Activated CD4-positive, alpha-beta T cell treated with anti-CD3 and anti-CD28 coated beads, Interleukin-2, amount 10 ng/mL, durations not matched to agents 7 days and 5 days (primary cell): ENCODE measurements around the gene UBR4. TPM values are rescaled to one million over a fixed set of nuclear protein-coding genes. Genes with fewer than 3 reads are reported as not detected.

ENCODE experiments used
- CTCF ChIA-PET: fragments of 350-600 bp; sonication (Branson Sonifier 250); formaldehyde crosslinking; loops from one replicate; lab custom pipeline; 2021; ENCODE audit warnings: antibody characterized with exemption; lab: Charles Lee
- POLR2A ChIA-PET: fragments of 350-600 bp; sonication (Branson Sonifier 250); formaldehyde crosslinking; loops from one replicate; lab custom pipeline; 2021; ENCODE audit warnings: antibody characterized with exemption; lab: Charles Lee
- DNase-seq: peaks from one replicate; pipeline ENCODE4 v3.0.0-alpha.2; 2020
- H3K27ac Mint-ChIP-seq: one replicate; pipeline ENCODE4 v1.8.0; 2021; ENCODE audit warnings: mild to moderate bottlenecking, moderate library complexity, mixed read lengths
- H3K27me3 Mint-ChIP-seq: one replicate; pipeline ENCODE4 v1.8.0; 2021; ENCODE audit warnings: mixed read lengths
- H3K36me3 Mint-ChIP-seq: one replicate; pipeline ENCODE4 v1.8.0; 2021; ENCODE audit warnings: low read depth, mixed read lengths
- H3K4me1 Mint-ChIP-seq: one replicate; pipeline ENCODE4 v1.8.0; 2021; ENCODE audit warnings: mixed read lengths
- H3K4me3 Mint-ChIP-seq: one replicate; pipeline ENCODE4 v1.8.0; 2021; ENCODE audit warnings: mild to moderate bottlenecking, moderate library complexity, mixed read lengths
- H3K9me3 Mint-ChIP-seq: one replicate; pipeline ENCODE4 v1.8.0; 2021; ENCODE audit warnings: mixed read lengths
- total RNA-seq, 2 experiments: library from RNA; stranded (reverse); gene quantifications; one replicate each; pipeline ENCODE4 v1.2.3, GENCODE V29; 2021

The UBR4 gene
- total RNA-seq, 2 experiments from 2014 or later: 116 to 125 TPM

- Mint-ChIP-seq H3K27me3 (peaks cover 15% of the 10 kb centered on the region), H3K27ac (no peak overlapping the region), H3K4me3 (no peak overlapping the region), H3K9me3 (no peaks in the 10 kb centered on the region), H3K4me1 (no peaks in the 10 kb centered on the region), H3K36me3 (no peaks in the 10 kb centered on the region)
- DNase-seq: no peak
- ChIA-PET CTCF (no interaction called here), POLR2A (no interaction called here)
These were observed 173.8 kb downstream of the UBR4 start for GRCh38 chr1:19036041-19036812.

GRCh38 chr1:19035377-19036040, 174.6 kb downstream of the UBR4 start:
- POLR2A ChIA-PET: no interaction called here
- DNase-seq: no peak
- CTCF ChIA-PET: no interaction called here
- no peaks in the 10 kb centered on the region for H3K9me3 Mint-ChIP-seq
- H3K4me3 Mint-ChIP-seq: no peak overlapping the region
- no peak overlapping the region for H3K27ac Mint-ChIP-seq
- peaks cover 13% of the 10 kb centered on the region for H3K27me3 Mint-ChIP-seq
- no peaks in the 10 kb centered on the region for H3K36me3 Mint-ChIP-seq
- H3K4me1 Mint-ChIP-seq: no peaks in the 10 kb centered on the region

- ChIA-PET POLR2A (no interaction called here), CTCF (no interaction called here)
- H3K27me3 Mint-ChIP-seq: peaks cover 7% of the 10 kb centered on the region
- H3K4me1 Mint-ChIP-seq: no peaks in the 10 kb centered on the region
- no peak overlapping the region for H3K27ac Mint-ChIP-seq
- no peaks in the 10 kb centered on the region for H3K36me3 Mint-ChIP-seq
- H3K4me3 Mint-ChIP-seq: no peak overlapping the region
- H3K9me3 Mint-ChIP-seq: no peaks in the 10 kb centered on the region
- no peak for DNase-seq
These were observed 175.3 kb downstream of the UBR4 start for GRCh38 chr1:19034721-19035120.

- Mint-ChIP-seq H3K4me3 (no peak overlapping the region), H3K36me3 (no peaks in the 10 kb centered on the region), H3K9me3 (no peaks in the 10 kb centered on the region), H3K4me1 (no peaks in the 10 kb centered on the region), H3K27me3 (peaks cover 4% of the 10 kb centered on the region), H3K27ac (no peak overlapping the region)
- CTCF ChIA-PET: no interaction called here
- DNase-seq: no peak
- POLR2A ChIA-PET: no interaction called here
These were observed 176.0 kb downstream of the UBR4 start for GRCh38 chr1:19033926-19034680.

GRCh38 chr1:19033515-19033839, 176.6 kb downstream of the UBR4 start:
- DNase-seq: no peak
- Mint-ChIP-seq H3K9me3 (no peaks in the 10 kb centered on the region), H3K4me3 (no peak overlapping the region), H3K36me3 (no peaks in the 10 kb centered on the region), H3K27me3 (peaks cover 6% of the 10 kb centered on the region), H3K4me1 (no peaks in the 10 kb centered on the region), H3K27ac (no peak overlapping the region)
- POLR2A ChIA-PET: no interaction called here
- CTCF ChIA-PET: no interaction called here

- Mint-ChIP-seq H3K36me3 (no peaks in the 10 kb centered on the region), H3K27me3 (peaks cover 7% of the 10 kb centered on the region), H3K4me1 (peaks cover 1% of the 10 kb centered on the region), H3K9me3 (no peaks in the 10 kb centered on the region), H3K4me3 (no peak overlapping the region), H3K27ac (no peak overlapping the region)
- ChIA-PET POLR2A (no interaction called here), CTCF (no interaction called here)
- DNase-seq: no peak
These were observed 177.2 kb downstream of the UBR4 start for GRCh38 chr1:19032701-19033514.

GRCh38 chr1:19032413-19032695, 177.7 kb downstream of the UBR4 start:
- DNase-seq: no peak
- Mint-ChIP-seq H3K27ac (no peak overlapping the region), H3K9me3 (no peaks in the 10 kb centered on the region), H3K27me3 (peaks cover 7% of the 10 kb centered on the region), H3K4me3 (no peak overlapping the region), H3K4me1 (peaks cover 3% of the 10 kb centered on the region), H3K36me3 (no peaks in the 10 kb centered on the region)
- ChIA-PET CTCF (no interaction called here), POLR2A (no interaction called here)

- POLR2A ChIA-PET: no interaction called here
- Mint-ChIP-seq H3K4me1 (peaks cover 3% of the 10 kb centered on the region), H3K4me3 (no peak overlapping the region), H3K27me3 (peaks cover 10% of the 10 kb centered on the region), H3K27ac (no peak overlapping the region), H3K9me3 (no peaks in the 10 kb centered on the region), H3K36me3 (no peaks in the 10 kb centered on the region)
- no peak for DNase-seq
- CTCF ChIA-PET: no interaction called here
These were observed 180.6 kb downstream of the UBR4 start for GRCh38 chr1:19029191-19030085.

GRCh38 chr1:19028546-19029129, 181.4 kb downstream of the UBR4 start:
- peaks cover 10% of the 10 kb centered on the region for H3K27me3 Mint-ChIP-seq
- ChIA-PET POLR2A (no interaction called here), CTCF (no interaction called here)
- no peak for DNase-seq
- H3K36me3 Mint-ChIP-seq: no peaks in the 10 kb centered on the region
- peaks cover 3% of the 10 kb centered on the region for H3K4me1 Mint-ChIP-seq
- no peak overlapping the region for H3K27ac Mint-ChIP-seq
- peaks cover 2% of the 10 kb centered on the region for H3K9me3 Mint-ChIP-seq
- H3K4me3 Mint-ChIP-seq: no peak overlapping the region

- H3K4me3 Mint-ChIP-seq: no peak overlapping the region
- peaks cover 10% of the 10 kb centered on the region for H3K27me3 Mint-ChIP-seq
- CTCF ChIA-PET: interaction anchor here (0.6 kb wide), 2 partner anchors 11 to 775 kb away, joined by 3 to 4 read pairs; no protein-coding TSS in a partner anchor
- peaks cover 3% of the 10 kb centered on the region for H3K4me1 Mint-ChIP-seq
- POLR2A ChIA-PET: no interaction called here
- H3K27ac Mint-ChIP-seq: no peak overlapping the region
- no peaks in the 10 kb centered on the region for H3K36me3 Mint-ChIP-seq
- DNase-seq: no peak
- H3K9me3 Mint-ChIP-seq: peaks cover 4% of the 10 kb centered on the region
These were observed 182.0 kb downstream of the UBR4 start for GRCh38 chr1:19028110-19028509.
